Astrocyte (in vitro differentiated cells and primary cell): Measurements from ENCODE around the gene BHLHE23.

Experiments
- CTCF ChIP-seq: IDR thresholded peaks from 2 replicates; pipeline ENCODE4 v1.5.1; 2011; ENCODE audit warnings: low read depth, mild to moderate bottlenecking, inconsistent platforms, low read length, moderate library complexity; ENCODE audit not compliant: insufficient read depth
- EZH2 ChIP-seq: IDR thresholded peaks from 2 replicates; pipeline ENCODE4 v1.6.1; 2012; ENCODE audit warnings: mild to moderate bottlenecking, low read length, inconsistent platforms; ENCODE audit not compliant: insufficient read depth

GRCh38 chr20:63022501-63022900, 15.7 kb upstream of the BHLHE23 start:
- TF ChIP-seq CTCF (no peak), EZH2 (no peak)
